Lower leg skin (tissue), 3 donors: ENCODE results near the gene CELF5.

Source experiments
- CTCF ChIP-seq, 3 donors: fragments of 450-650 bp; IDR thresholded peaks; one replicate each; pipeline ENCODE4 v1.5.1; 2016; ENCODE audit warnings: antibody characterized with exemption in 3 of 3, mild to moderate bottlenecking in 3 of 3, moderate library complexity in 2 of 3
- POLR2A ChIP-seq, 2 donors: fragments of 450-650 bp; IDR thresholded peaks; one replicate each; pipeline ENCODE4 v1.6.1; 2016 to 2017; ENCODE audit warnings: antibody characterized with exemption in 2 of 2, mild to moderate bottlenecking in 1 of 2, moderate library complexity in 1 of 2

- TF ChIP-seq CTCF (IDR thresholded peaks at IDR 0.05) = no peak
- TF ChIP-seq POLR2A (IDR thresholded peaks at IDR 0.05) = no peak
Observed at GRCh38 chr19:3211191-3211590, 13.3 kb upstream of the CELF5 start.
